ENCODE data around the gene IL2RA.
"Not testable (repeated sequence)": the region's sequence is repeated elsewhere in the genome, so short reads cannot be mapped to it uniquely, and the experiment has no call there.

IL2RA gene

DNA sequence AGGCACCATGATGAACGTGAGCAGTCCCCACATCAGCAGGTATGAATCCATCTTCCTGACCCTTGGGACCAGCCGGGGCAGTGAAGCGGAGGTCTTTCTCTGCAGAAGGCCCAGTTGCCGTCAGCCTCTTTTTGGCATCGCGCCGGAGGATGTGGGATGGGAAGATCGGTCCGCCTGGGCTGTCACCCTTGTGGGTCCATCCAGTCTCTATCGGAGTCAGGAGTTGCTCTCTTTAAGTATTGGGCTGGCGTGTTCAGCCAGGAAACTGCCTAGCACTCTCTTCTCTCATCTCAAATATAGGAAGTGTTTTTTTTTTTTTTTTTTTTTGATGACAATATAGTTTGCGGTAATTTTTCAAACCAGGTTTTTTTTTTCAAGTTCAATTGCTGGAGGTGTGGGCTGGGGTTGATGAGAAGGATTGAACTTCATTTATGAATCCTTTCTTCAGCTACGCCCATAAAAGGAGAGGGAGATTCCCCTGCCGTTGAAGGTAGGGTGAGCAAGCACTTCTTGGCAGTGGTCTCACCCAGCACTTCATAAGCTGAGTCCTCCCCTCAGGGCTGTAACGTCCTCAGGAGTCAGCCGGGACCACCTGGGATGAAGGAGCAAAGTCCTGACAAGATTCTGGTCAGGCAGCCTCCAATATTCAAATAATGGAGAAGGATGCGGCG, at the start of gene IL2RA:
IL2RA (minus strand) TSS at position 267 of the 671 bp plus-strand sequence; CDS start at position 51, 216 bp downstream.
- DNase-seq (ENCODE audit: low spot score) = no peak

DNA sequence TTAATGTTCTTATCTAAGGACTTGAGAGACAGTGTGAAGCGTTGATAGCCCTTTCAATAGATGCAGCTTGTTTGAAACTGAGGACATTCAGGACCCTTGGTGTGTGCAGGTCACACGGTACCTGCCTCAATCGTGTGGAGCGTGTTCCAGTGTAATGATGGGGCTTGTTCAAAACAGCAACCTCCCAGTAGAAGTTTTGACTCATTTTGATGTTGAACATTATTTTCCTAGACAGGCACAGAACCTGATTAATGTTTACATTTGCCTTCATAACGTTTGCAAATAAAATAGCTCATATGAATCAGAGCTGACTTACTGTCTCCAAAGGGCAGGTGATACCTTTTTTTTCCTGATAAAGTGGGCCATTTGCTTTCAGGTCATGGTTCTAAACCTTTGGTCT, 48.0 kb upstream of the IL2RA start:
- DNase-seq (ENCODE audit: low spot score) = no peak

DNA sequence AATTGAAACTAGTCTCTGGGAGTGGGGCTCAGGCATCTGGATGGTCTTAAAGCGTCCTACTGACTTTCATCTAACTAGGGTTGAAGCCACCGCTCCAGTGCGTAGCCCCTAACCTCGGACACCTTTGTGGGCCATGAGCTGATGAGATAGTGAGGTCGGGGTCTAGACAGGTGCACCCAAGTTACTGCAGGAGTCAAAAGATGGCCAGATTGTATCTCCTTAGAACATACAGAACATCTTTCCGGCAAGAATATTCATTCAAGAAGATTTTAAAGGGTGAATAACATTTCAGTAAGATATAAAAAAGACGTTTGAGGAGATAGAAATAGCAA, 47.2 kb upstream of the IL2RA start:
- no peak for DNase-seq (ENCODE audit: low spot score)

DNA sequence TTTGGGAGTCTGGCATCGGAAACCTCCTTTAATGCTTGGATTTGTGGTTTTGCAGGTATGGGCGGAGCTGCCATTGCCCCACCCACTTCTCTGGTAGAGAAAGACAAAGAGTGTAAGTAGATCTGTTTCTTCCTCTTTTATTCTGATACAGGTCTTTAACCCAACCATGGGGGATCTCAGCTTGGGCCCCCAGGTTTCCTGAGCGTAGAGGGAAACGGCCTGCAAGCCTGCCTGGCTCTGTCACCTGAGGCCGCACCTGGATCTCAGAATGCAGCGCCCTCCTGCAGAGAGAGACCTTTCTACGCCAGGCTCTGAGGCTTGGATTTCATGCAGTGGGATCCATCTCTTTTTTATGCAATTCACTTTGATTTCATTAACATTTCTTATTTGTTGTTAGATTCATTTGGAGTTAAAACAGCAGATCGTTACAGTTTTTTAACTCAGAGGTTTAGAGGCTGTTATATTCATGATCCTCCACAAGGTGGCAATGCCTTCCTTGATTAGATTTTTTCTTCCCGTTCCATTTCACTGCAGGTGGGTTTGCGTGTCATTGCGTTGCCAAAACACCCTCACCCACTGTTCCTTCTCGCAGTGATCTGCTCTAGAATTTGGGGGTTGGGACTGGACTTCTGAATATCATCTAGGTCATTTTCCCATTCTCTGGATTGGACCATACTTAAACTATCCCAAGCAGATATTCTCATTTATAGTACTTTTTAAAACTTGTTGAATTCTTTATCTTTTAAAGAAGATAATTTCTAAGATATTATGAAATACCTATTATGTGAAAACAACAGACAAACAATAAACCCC, 46.7 kb upstream of the IL2RA start:
- DNase-seq (ENCODE audit: low spot score) = no peak

DNA sequence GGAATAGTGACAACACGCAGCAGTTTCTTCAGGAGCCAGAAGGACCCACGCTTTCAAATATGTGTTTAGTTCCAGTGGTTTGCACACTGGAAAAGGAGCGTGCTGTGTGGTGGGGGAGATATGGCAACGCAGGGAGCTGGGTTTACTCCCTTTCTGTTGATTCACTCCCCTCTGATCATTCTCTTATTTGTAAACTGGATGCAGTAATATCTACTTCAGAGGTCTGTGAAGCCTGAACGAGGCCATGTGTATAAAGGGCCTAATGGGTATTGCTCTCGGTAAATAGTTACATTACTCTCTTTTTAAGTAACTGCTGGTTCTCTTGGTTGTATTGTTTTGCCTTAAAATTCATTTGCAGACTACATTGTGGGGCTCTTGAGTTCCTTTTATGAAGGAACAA, 45.9 kb upstream of the IL2RA start:
- DNase-seq (ENCODE audit: low spot score) = no peak

DNA sequence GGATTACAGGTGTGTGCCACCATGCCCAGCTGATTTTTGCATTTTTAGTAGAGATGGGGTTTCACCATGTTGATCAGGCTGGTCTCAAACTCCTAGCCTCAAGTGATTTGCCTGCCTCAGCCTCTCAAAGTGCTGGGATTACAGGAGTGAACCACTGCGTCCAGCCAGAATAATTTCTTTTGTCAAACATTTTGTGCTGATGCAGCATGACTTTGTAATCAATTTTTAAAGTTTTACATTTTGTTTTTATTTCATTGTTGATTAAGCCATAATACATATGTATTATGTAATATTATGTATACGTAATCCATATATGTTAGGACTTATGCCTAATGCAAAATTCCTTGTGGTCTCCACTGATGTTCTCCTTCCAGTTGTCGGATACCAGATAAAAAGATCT, 45.4 kb upstream of the IL2RA start:
- not testable (repeated sequence) for DNase-seq (ENCODE audit: low spot score)

DNA sequence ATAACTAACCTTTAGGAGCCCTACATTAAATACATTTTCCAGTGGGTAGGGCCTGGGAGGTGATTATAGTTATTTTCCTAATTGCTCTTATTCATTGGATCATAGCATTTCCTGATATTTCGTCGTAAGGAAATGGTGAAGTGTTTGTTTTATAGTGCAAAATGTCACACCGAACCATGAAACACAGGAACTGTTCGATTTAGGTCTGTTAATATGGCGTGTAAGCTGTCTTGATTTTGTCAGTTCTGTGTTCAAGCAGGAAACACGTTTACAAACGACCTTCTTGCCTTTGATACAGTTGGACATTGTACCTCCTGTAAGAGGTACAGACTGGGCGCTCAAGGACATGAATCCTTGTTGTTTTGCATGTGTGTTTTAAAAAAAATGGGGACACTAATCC, 41.4 kb upstream of the IL2RA start:
- no peak for DNase-seq (ENCODE audit: low spot score)

DNA sequence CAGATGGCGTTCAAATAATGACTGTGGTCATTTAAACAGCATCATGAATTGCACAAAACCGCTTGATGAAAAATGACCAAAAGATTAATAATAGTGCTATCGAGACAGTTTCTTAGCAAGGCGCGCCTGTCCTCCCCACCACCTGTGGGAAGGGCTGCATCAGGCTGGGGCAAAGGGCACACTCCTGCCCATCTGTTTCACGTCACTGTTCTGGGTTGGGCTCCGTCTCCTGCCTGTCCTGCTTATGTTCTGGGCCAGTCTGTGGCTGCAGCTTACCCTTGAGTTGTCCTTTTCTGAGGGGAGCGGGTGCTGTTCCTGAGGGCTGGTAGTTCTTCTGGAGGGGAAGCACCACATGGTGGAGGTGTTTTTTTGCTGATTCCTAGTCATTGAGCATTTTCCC, 40.0 kb upstream of the IL2RA start:
- no peak for DNase-seq (ENCODE audit: low spot score)

DNA sequence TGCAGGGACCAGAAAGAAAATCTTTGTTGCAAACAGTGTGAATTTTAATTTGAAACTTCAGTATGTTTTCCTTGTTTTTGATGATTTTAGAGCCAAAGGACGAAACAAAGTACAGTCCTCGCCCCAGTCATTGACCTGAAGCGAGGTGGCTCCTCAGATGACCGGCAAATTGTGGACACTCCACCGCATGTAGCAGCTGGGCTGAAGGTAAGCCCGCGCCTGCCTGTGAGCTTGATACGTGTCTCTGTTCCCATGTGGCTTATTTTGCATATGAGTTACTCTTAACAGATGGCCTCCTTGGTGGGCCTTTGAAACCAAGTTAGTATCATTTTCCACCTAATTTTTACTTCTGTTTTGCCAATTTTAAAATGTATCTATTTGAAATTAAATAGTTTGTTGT, 39.0 kb upstream of the IL2RA start:
- no peak for DNase-seq (ENCODE audit: low spot score)

DNA sequence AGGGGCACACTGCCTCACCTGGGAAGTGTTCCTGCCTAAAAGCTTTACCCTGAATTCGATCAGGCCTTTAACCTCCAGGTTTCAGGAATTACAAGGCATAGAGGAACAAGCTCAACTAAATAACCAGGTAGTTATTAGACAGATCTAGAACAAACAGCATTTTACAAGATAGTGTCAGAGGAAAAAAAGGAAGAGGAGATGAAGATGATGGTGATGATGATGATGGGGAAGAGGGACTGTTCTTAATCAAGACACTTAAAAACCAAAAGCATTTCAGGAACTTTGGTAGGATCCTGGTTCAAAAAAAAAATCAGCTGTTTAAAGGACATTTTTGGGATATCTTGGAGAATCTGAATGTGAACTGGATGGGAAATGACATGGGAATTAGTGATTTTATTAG, 38.2 kb upstream of the IL2RA start:
- DNase-seq (ENCODE audit: low spot score) = no peak

DNA sequence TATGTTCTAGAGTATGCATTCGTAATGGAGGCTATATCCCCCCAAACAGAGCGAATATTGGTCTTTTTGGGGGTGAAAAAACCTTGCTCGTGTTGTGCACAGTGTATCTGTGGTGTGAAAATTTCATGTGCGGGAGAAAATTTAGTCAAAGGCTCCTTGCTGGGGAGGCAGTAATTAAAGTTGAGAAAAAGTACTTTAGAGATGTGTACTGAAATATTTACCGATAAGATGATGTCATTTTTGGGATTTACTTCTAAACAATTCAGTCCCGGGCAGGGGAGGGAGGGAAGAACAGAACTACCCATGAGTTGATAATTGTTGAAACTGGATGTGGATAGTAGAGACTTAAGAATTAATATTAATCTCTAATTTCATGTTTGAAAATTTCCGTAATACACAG, 36.0 kb upstream of the IL2RA start:
- no peak for DNase-seq (ENCODE audit: low spot score)

DNA sequence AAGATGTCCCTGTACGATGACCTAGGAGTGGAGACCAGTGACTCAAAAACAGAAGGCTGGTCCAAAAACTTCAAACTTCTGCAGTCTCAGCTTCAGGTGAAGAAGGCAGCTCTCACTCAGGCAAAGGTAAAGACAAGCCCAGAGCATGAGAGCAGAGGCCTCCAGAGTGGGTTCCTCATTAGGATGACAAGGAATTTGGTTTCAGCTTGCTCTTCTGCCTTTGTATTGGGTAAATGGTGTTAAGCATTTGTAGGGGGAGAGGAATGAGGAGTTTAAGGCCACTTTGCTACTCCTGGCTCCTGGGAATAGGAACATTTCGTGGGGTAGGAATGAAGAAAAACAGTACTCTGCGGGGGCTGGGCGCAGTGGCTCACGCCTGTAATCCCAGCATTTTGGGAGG, 34.9 kb upstream of the IL2RA start:
- DNase-seq (ENCODE audit: low spot score) = no peak

DNA sequence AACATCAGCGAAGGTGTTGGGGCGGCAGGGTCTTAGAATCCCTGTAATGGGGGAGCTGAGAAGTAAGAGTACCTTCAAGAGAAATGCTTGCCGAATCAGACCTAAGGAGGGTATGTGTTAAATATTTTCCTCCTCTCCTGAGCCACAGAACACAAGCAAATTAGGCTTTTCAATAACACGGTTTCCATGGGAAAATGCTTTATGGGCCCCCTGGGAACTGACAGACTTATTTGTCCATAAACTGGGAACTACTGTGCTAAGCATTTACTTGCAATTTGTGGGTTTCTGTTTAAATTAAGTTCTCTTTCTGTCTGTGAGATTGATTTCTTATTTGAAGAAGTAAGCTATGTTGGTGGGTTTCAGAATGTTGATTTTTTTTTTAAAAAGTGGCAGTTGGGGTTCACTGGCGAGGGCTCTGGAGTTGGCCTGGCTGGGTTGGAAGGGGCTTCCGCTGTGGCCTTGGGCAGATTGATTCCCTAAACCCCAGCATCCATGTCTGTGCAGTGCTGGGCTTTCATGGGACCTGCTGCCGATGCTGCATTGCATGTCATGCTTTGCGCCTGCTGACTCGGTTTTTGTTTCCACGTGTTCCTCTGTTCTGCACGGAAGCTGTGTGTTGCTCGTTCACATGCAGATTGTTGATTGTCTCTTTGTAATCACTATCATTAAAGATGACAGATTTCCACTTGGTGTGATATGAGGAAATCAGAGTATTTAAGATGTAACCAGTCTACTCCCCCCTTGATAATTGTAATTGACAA, 33.8 kb upstream of the IL2RA start:
- DNase-seq (ENCODE audit: low spot score) = no peak

DNA sequence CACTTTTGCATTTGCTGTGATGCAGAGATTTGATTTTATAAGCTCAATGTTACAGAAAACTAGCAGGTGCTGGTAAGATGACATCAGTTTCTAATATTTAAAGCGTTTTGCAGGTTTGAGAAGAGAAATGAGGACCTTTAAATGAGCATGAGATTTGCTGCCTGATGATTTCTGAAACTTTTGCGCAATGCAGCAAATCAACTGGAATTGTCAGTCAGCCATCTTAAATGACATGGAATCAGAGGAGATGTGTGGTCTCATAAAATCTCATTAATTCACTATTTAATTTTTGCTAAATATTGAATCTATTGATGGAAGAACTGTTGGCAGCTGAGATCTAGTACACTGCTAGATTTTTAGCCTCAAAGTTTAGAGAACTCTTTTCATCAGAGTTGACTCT, 30.6 kb upstream of the IL2RA start:
- no peak for DNase-seq (ENCODE audit: low spot score)

DNA sequence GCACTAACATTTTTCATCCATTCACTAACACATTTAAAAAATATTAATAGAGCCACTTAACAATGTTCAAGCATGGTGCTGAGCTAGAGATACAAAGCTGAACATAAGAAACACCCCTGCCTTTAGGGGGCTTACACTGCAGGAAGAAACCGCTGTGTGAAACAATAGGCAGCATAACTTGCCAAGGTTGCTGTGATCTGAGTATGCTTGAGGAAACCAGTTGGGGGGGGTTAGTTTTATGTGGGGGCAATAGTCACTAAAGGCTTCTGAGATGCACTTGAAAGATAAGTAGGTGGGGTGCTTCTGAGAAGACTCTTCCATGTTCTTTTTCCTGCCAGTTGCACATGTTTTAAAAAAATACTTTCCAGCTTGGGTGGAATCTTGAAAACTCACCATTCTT, 29.5 kb upstream of the IL2RA start:
- no peak for DNase-seq (ENCODE audit: low spot score)

DNA sequence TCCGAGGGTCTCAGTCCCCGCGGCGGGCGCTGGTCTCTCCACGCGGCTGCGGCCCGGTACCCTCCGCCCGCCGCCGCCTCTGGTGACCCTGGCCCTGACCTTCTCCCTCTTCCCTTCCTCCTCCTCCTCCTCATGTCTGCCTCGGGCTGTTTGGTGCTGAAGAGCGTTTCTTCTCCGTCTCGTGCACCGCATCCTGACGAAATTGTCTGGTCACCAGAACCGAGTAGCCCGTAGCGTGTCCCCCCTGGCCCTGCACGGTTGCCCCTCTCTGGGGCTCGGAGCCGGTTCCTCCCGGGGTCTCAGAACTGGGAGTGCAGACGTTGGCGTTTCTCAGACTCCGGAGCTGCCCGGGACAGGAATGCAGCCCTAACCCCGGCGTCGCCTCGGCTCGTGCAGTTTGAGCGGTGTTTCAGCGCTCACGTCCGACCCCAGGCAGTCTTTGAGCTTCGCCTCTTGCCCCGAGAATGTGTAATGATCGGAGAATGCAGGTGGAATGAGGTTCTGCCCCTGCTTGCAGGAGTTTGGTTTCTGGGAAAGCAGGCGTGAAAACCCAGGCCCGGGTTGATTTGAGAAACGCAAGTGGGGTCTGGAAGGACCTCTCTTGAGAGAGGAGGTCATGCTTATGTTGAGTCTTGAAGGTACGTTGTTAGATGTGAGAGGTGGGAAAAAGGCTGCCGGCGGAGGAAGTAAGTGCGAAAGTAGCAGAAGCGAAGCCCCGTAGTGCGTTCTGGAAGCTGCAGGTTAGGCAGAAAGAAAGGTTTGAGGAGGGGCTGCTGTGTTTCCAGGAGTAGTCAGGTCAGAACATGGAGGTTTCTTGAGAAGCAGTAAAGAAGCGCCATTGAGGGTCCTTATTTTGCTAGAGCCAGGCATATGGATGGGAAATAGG, 27.4 kb upstream of the IL2RA start:
- DNase-seq (ENCODE audit: low spot score) = no peak

DNA sequence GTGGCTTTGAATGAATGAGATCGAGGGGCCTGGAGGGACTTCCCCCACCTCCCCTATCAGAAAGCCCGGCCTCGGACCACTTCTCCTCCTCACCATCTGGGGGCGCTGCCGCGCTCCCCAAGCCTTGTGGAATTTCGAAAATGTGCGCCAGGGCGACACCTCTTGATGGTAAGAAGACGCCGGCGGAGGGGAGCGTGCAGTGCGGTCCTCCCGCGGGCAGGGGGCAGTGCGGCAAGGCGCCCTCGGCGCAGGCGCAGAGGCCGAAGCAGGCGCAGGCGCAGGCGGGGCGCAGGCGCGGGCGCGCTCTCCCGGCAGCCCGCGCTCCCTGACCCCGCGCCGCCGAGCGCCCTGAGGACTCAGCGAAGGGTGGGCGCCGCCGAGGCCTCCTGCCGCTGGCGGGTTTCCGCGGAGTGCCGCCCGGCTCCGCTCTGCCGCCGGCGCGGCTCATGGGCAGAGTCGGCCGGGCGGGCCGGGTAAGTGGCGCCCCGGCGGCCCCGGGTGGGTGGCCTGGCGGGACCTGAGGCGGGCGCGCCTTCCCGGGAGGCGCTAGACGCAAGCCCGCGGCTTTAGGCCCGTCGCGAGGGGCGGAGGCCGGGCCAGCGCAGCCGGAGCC, 26.7 kb upstream of the IL2RA start, which contains the start of gene RBM17:
RBM17 (plus strand) TSS at position 314 of the 613 bp plus-strand sequence. CDS start 8,032 bp downstream, outside the sequence.
- DNase-seq (ENCODE audit: low spot score) = peak; percentile 92

DNA sequence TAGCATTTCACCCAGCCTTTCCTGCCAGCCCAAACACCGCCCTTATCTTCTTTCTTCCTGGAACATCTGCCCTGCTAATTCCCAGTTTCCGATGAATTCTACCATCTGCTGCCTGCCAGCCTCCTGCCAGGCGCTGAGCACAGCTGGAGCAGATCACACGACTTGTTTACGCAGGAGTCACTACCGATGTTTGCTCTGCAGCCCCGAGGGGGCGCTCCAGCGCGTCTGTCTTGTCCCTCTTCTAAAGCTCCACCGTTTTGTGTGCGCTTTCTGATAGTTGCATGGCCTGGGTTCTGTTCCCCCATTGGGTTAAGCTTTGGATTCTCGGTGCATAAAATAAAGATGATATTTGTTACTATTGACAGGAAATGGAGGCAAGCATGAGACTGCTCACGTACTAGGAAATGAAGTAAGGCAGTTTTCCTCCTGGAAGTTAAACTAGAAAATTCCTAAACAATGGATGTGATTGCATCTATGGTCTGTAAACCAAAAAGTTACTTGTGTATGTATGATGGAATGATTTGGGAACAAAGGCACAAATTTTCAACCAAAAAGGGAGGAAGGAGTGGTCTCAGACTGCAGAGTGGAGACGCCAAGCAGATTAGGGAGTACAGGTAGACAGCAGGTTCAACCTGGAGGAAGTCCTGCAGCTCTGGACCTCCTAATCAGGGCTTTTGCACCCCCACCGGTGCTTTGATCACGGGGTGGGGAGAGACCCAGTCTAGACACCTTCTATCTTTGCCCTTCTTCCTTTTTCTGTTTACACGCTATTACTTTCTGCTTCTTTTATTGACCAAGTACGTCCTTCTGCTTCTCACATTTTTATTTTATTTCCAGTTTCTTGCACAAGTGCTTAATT, 24.4 kb upstream of the IL2RA start:
- peak; percentile 93 for DNase-seq (ENCODE audit: low spot score)

DNA sequence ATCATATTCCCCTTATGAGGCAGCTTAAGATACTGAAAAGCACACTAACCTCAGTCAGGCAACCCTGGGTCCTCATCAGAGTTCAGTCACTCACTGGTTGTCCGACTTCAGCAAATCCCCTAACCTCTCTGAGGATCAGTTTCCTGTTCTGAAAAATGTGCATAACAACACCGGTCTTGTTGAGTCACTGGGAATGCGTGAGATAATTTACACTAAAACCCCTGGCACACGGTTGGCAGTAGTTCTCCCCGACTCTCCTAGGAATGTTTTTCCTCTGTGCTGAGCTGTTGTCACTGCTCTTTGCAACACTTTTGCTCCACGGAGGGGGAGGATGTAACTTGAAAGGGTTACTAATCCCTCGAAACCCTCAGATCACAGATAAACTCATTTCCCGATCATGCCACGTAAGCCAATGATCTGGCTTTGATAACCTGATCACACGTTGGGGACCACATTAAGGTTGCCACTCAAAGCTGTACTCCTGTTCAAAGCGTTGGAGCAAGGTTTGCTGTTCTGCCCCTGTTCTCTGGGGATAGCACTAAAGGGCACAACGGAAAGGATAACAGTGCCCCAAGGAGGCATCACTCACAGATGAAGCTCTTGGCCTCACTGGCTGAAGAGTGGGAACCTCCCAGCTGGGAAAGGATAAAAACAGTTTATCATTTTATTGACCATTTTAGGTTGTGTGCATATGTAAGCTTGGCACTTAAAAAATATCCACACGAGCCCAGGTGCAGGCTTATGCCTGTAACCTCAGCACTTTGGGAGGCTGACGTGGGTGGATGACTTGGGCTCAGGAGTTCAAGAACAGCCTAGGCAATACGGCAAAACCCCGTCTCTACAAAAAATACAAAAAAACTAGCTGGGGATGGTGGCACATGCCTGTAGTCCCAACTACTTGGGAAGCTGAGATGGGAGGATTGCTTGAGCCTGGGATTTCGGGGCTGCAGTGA, 21.6 kb upstream of the IL2RA start:
- no peak for DNase-seq (ENCODE audit: low spot score)

Measured in putamen (tissue), 1 donor.